Neural crest cell (in vitro differentiated cells): Measurements from ENCODE around the gene B4GALT2. TPM values are rescaled to one million over a fixed set of nuclear protein-coding genes. Genes with fewer than 3 reads are reported as not detected.

ENCODE experiments used
- DNase-seq: peaks from one replicate; pipeline ENCODE4 v3.0.0; 2021; ENCODE audit warnings: low read depth, mixed read lengths, low spot score
- H3K27ac Mint-ChIP-seq: one replicate; pipeline ENCODE4 v1.8.0; 2021; ENCODE audit warnings: mild to moderate bottlenecking, mixed read lengths; ENCODE audit not compliant: unreplicated experiment
- H3K27me3 Mint-ChIP-seq: 2 replicates; pipeline ENCODE4 v1.8.0; 2021; ENCODE audit warnings: low read depth, mild to moderate bottlenecking, mixed read lengths
- H3K36me3 Mint-ChIP-seq: 2 replicates; pipeline ENCODE4 v1.8.0; 2021; ENCODE audit warnings: low read depth, mild to moderate bottlenecking, mixed read lengths
- H3K4me1 Mint-ChIP-seq: 2 replicates; pipeline ENCODE4 v1.8.0; 2021; ENCODE audit warnings: mixed read lengths
- H3K4me3 Mint-ChIP-seq: one replicate; pipeline ENCODE4 v1.8.0; 2021; ENCODE audit warnings: mild to moderate bottlenecking, mixed read lengths
- H3K9me3 Mint-ChIP-seq: 2 replicates; pipeline ENCODE4 v1.8.0; 2021; ENCODE audit warnings: mixed read lengths
- total RNA-seq: library from RNA; stranded (reverse); gene quantifications from 2 replicates; pipeline ENCODE4 v1.2.1, GENCODE V29; 2021
- TF ChIP-seq, protein P1 (sequence below): fragments of 200-600 bp; sonication (generic); conservative IDR thresholded peaks from 2 replicates; pipeline ENCODE4 v1.5.0; 2021; ENCODE audit warnings: antibody characterized with exemption, mild to moderate bottlenecking

B4GALT2 gene
- total RNA-seq, 1 donor from 2014 or later, result 88.7 TPM

DNA sequence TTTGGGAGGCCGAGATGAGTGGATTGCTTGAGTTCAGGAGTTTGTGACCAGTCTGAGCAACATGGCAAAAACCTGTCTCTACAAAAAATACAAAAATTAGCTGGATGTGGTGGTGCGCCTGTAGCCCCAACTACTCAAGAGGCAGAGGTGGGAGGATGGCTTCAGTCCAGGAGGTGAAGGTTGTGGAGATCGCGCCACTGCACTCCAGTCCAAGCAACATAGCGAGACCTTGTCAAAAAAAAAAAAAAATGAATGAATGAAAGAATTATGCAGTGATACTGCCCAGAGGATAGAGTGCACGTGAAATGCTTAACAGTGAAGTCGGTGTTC is 9.6 kb upstream of the B4GALT2 start:
- no peak overlapping the region for H3K27ac Mint-ChIP-seq
- H3K27me3 Mint-ChIP-seq, result no peaks in the 10 kb centered on the region
- H3K9me3 Mint-ChIP-seq, result no peaks in the 10 kb centered on the region
- no peak for DNase-seq
- H3K4me3 Mint-ChIP-seq, result peak overlapping the region; percentile 98
- peaks cover 27% of the 10 kb centered on the region for H3K4me1 Mint-ChIP-seq
- H3K36me3 Mint-ChIP-seq, result no peaks in the 10 kb centered on the region
- TF ChIP-seq, protein P1, sequence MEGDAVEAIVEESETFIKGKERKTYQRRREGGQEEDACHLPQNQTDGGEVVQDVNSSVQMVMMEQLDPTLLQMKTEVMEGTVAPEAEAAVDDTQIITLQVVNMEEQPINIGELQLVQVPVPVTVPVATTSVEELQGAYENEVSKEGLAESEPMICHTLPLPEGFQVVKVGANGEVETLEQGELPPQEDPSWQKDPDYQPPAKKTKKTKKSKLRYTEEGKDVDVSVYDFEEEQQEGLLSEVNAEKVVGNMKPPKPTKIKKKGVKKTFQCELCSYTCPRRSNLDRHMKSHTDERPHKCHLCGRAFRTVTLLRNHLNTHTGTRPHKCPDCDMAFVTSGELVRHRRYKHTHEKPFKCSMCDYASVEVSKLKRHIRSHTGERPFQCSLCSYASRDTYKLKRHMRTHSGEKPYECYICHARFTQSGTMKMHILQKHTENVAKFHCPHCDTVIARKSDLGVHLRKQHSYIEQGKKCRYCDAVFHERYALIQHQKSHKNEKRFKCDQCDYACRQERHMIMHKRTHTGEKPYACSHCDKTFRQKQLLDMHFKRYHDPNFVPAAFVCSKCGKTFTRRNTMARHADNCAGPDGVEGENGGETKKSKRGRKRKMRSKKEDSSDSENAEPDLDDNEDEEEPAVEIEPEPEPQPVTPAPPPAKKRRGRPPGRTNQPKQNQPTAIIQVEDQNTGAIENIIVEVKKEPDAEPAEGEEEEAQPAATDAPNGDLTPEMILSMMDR, result no peak

DNA sequence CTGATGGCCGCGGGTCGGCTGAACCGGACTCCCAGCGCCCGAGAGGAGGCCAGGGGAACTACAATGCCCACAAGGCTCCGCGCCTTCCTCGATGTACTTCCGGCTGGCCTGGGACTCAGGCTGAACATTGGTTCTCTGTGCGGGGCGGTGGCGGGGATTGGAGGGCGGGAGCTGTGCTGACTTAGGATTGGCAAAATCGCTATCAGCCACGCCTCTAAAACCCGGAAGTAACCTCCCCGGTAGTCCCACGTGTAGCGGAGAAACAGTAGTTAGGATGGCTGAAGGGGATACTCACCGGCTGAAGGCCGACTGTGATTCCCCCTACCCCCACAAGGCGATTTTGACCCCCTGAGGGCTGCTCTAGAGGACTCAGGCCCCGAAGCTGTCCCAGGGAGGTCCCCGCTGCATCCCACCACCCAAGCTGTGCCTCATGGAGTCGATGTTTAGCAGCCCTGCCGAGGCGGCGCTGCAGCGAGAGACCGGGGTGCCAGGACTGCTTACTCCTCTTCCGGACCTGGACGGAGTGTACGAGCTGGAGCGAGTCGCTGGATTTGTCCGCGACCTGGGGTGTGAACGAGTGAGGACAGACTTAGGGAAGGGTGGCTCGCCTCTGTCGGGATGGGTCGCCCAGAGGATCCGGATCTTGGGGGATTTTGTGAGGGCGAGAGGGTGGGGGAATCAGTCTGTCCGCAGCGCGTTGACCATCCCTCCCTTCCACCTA is 9.1 kb upstream of the B4GALT2 start, which contains the start of gene DPH2:
TSS of gene DPH2 (plus strand) at position 265 of the 721 bp plus-strand sequence. CDS start at position 431, 166 bp downstream.
- Mint-ChIP-seq H3K27me3 (no peaks in the 10 kb centered on the region), H3K4me3 (peak within 1 kb of the TSS; percentile 98), H3K27ac (peak within 1 kb of the TSS; percentile 94), H3K36me3 (no peaks in the 10 kb centered on the region), H3K9me3 (no peaks in the 10 kb centered on the region), H3K4me1 (peaks cover 30% of the 10 kb centered on the region)
- TF ChIP-seq, protein P1, result no peak
- DNase-seq, result peak; percentile 88

DNA sequence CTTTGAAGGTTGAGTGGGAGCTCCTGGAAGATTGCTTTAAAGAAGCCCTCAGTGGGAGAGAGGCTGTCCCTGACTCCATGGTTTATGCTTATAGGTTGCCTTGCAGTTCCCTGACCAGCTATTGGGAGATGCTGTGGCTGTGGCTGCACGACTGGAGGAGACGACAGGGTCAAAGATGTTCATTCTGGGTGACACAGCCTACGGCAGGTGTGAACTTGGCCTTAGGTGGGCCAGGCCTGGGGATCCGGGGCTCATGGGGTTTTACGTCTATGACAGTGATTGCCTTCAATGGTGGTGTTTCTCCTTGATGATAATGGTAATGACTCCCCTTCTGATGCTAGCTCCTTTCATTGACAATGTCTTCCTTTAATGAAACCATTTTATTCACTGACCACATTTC is 8.5 kb upstream of the B4GALT2 start:
- Mint-ChIP-seq H3K4me1 (peaks cover 30% of the 10 kb centered on the region), H3K36me3 (no peaks in the 10 kb centered on the region), H3K4me3 (peak overlapping the region; percentile 98), H3K27ac (peak overlapping the region; percentile 94), H3K9me3 (no peaks in the 10 kb centered on the region), H3K27me3 (no peaks in the 10 kb centered on the region)
- TF ChIP-seq, protein P1, result no peak
- no peak for DNase-seq

DNA sequence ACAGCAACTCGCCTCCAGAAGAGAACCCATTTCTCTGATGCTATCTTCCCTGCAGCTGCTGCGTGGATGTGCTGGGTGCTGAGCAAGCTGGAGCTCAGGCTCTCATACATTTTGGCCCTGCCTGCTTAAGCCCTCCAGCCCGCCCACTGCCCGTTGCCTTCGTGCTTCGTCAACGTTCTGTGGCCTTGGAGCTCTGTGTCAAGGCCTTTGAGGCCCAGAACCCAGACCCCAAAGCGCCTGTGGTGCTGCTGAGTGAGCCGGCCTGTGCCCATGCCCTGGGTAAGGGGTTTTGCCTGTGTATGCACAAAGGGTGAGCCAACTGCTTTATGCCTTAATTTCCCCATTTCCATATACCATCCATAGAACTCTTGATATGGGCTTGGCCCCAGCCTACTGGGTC is 8.1 kb upstream of the B4GALT2 start:
- no peaks in the 10 kb centered on the region for H3K36me3 Mint-ChIP-seq
- no peaks in the 10 kb centered on the region for H3K9me3 Mint-ChIP-seq
- TF ChIP-seq, protein P1, result no peak
- H3K27me3 Mint-ChIP-seq, result no peaks in the 10 kb centered on the region
- H3K4me1 Mint-ChIP-seq, result peaks cover 33% of the 10 kb centered on the region
- H3K27ac Mint-ChIP-seq, result no peak overlapping the region
- H3K4me3 Mint-ChIP-seq, result peak overlapping the region; percentile 98
- DNase-seq, result no peak

DNA sequence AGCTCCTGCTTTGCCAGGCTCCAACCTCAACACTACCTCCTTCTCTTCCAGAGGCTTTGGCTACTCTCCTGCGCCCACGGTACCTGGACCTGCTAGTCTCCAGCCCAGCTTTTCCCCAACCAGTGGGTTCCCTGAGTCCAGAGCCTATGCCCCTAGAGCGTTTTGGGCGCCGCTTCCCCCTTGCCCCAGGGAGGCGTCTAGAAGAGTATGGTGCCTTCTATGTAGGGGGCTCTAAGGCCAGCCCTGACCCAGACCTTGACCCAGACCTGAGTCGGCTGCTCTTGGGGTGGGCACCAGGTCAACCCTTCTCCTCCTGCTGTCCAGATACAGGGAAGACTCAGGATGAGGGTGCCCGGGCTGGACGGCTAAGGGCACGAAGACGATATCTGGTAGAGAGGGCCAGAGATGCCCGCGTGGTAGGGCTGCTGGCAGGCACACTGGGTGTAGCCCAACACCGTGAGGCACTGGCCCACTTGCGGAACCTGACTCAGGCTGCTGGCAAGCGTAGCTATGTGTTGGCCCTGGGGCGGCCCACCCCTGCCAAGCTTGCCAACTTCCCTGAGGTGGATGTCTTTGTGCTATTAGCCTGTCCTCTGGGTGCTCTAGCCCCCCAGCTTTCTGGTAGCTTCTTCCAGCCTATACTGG is 7.6 kb upstream of the B4GALT2 start:
- H3K9me3 Mint-ChIP-seq, result no peaks in the 10 kb centered on the region
- no peaks in the 10 kb centered on the region for H3K27me3 Mint-ChIP-seq
- TF ChIP-seq, protein P1, result no peak

More for the DNA sequence above, 7.6 kb upstream of the B4GALT2 start:
- no peaks in the 10 kb centered on the region for H3K36me3 Mint-ChIP-seq
- no peak for DNase-seq
- no peak overlapping the region for H3K27ac Mint-ChIP-seq
- H3K4me1 Mint-ChIP-seq, result peaks cover 39% of the 10 kb centered on the region
- peak overlapping the region; percentile 98 for H3K4me3 Mint-ChIP-seq
